IMR-90 (cell line): Measurements from ENCODE around the gene ANTXRL. TPM values are rescaled to one million over a fixed set of nuclear protein-coding genes. Genes with fewer than 3 reads are reported as not detected.

Experiments
- ATAC-seq: fragments of 200-7000 bp; cut with Tn5 transposase; 2 replicates; pipeline ENCODE4 v1.9.1; 2020; ENCODE audit warnings: low read depth, mild to moderate bottlenecking, moderate library complexity
- BruUV-seq: library from RNA; stranded (reverse); fragments of 400-500 nt; replicated peaks from 2 replicates; lab custom pipeline; 2021; lab: Mats Ljungman, UMichigan
- CTCF ChIA-PET: fragments of 300-600 bp; formaldehyde crosslinking; extraction: SDS; loops from one replicate; lab custom pipeline; 2021; ENCODE audit warnings: antibody characterized with exemption; lab: Yijun Ruan, JAX
- POLR2A ChIA-PET: fragments of 300-600 bp; sonication (Branson Sonifier 250); formaldehyde crosslinking; loops from one replicate; lab custom pipeline; 2022; ENCODE audit warnings: antibody characterized with exemption; ENCODE audit not compliant: unreplicated experiment; lab: Charles Lee
- DNase-seq: peaks from one replicate; pipeline ENCODE4 v3.0.0; 2013
- H2AFZ ChIP-seq: replicated peaks from 2 replicates; pipeline ENCODE3; 2013; ENCODE audit warnings: low read length, mild to moderate bottlenecking; ENCODE audit not compliant: poor library complexity
- H2AK5ac ChIP-seq: 2 replicates; pipeline ENCODE4 v1.6.1; 2013; ENCODE audit warnings: low read depth, low read length, inconsistent platforms
- H2AK9ac ChIP-seq: replicated peaks from 2 replicates; pipeline ENCODE3; 2013; ENCODE audit warnings: mild to moderate bottlenecking, low read depth, low read length, moderate library complexity; ENCODE audit not compliant: poor library complexity
- H2BK120ac ChIP-seq: 2 replicates; pipeline ENCODE4 v1.6.1; 2013; ENCODE audit warnings: low read depth, low read length, inconsistent platforms
- H2BK15ac ChIP-seq: 3 replicates; pipeline ENCODE4 v1.6.1; 2013; ENCODE audit warnings: low read depth, low read length, inconsistent platforms
- H2BK20ac ChIP-seq: 2 replicates; pipeline ENCODE4 v1.6.1; 2013; ENCODE audit warnings: low read depth, mild to moderate bottlenecking, inconsistent platforms, low read length, moderate library complexity
- H2BK5ac ChIP-seq: 2 replicates; pipeline ENCODE4 v1.6.1; 2013; ENCODE audit warnings: mild to moderate bottlenecking, low read depth, low read length, inconsistent platforms; ENCODE audit not compliant: poor library complexity, severe bottlenecking
- H3K14ac ChIP-seq: replicated peaks from 2 replicates; pipeline ENCODE4 v1.6.1; 2013; ENCODE audit warnings: low read depth, low read length, inconsistent platforms
- H3K18ac ChIP-seq: 2 replicates; pipeline ENCODE4 v1.6.1; 2013; ENCODE audit warnings: low read depth, low read length, control low read depth
- H3K23ac ChIP-seq: 2 replicates; pipeline ENCODE4 v1.6.1; 2013; ENCODE audit warnings: low read depth, low read length, inconsistent platforms
- H3K27ac ChIP-seq: 2 replicates; pipeline ENCODE4 v1.5.1; 2013; ENCODE audit warnings: mild to moderate bottlenecking, control low read depth, low read length; ENCODE audit not compliant: insufficient read depth
- H3K27me3 ChIP-seq: 2 replicates; pipeline ENCODE4 v1.6.1; 2013; ENCODE audit warnings: low read length; ENCODE audit not compliant: control insufficient read depth, insufficient read depth
- H3K36me3 ChIP-seq: 2 replicates; pipeline ENCODE4 v1.6.1; 2013; ENCODE audit warnings: low read length, mixed read lengths; ENCODE audit not compliant: control insufficient read depth, insufficient read depth
- H3K4ac ChIP-seq: 2 replicates; pipeline ENCODE4 v1.6.1; 2013; ENCODE audit warnings: low read depth, low read length, inconsistent platforms
- H3K4me1 ChIP-seq: 2 replicates; pipeline ENCODE4 v1.6.1; 2013; ENCODE audit warnings: low read length, mixed read lengths; ENCODE audit not compliant: control insufficient read depth, insufficient read depth
- H3K4me2 ChIP-seq: 2 replicates; pipeline ENCODE4 v1.6.1; 2013; ENCODE audit warnings: low read depth, mild to moderate bottlenecking, control low read depth, low read length, moderate library complexity
- H3K4me3 ChIP-seq: 2 replicates; pipeline ENCODE4 v1.5.1; 2013; ENCODE audit warnings: low read depth, mild to moderate bottlenecking, control low read depth, low read length, moderate library complexity; ENCODE audit not compliant: insufficient read depth
- H3K56ac ChIP-seq: 2 replicates; pipeline ENCODE4 v1.6.1; 2013; ENCODE audit warnings: low read length, inconsistent platforms; ENCODE audit not compliant: insufficient read depth; ENCODE audit errors: extremely low read depth
- H3K79me1 ChIP-seq, 2 experiments: 2 replicates each; pipeline ENCODE4 v1.6.1; 2013; ENCODE audit warnings: low read length in 2 of 2, inconsistent platforms in 1 of 2, low read depth in 1 of 2
- H3K9ac ChIP-seq: 2 replicates; pipeline ENCODE4 v1.6.1; 2013; ENCODE audit warnings: low read depth, low read length, control low read depth
- H3K9me1 ChIP-seq: 2 replicates; pipeline ENCODE4 v1.6.1; 2013; ENCODE audit warnings: low read length, inconsistent platforms; ENCODE audit not compliant: insufficient read depth
- H3K9me3 ChIP-seq: 2 replicates; pipeline ENCODE4 v1.6.1; 2013; ENCODE audit warnings: low read length; ENCODE audit not compliant: control insufficient read depth, insufficient read depth
- H4K20me1 ChIP-seq: 2 replicates; pipeline ENCODE4 v1.6.1; 2013; ENCODE audit warnings: low read length, inconsistent platforms; ENCODE audit not compliant: insufficient read depth
- H4K5ac ChIP-seq: 2 replicates; pipeline ENCODE4 v1.6.1; 2013; ENCODE audit warnings: mild to moderate bottlenecking, low read depth, low read length, control low read depth
- H4K8ac ChIP-seq, 2 experiments: 2 replicates each; pipeline ENCODE4 v1.6.1; 2013; ENCODE audit warnings: low read depth in 2 of 2, low read length in 2 of 2, control low read depth in 1 of 2, inconsistent platforms in 1 of 2
- H4K91ac ChIP-seq: 2 replicates; pipeline ENCODE4 v1.6.1; 2013; ENCODE audit warnings: low read depth, low read length, inconsistent platforms; ENCODE audit not compliant: insufficient read depth
- BHLHE40 ChIP-seq: fragments of 150-350 bp; IDR thresholded peaks from 2 replicates; pipeline ENCODE4 v1.6.1; 2016; ENCODE audit warnings: mild to moderate bottlenecking, low read depth, low read length
- CHD1 ChIP-seq: IDR thresholded peaks from 2 replicates; pipeline ENCODE4 v1.6.1; 2012; ENCODE audit warnings: low read depth, low read length, improper control_type of control experiment
- MAFK ChIP-seq: IDR thresholded peaks from 2 replicates; pipeline ENCODE4 v1.6.1; 2012; ENCODE audit warnings: low read depth, low read length, improper control_type of control experiment
- MAZ ChIP-seq: IDR thresholded peaks from 2 replicates; pipeline ENCODE4 v1.6.1; 2012; ENCODE audit warnings: low read depth, mild to moderate bottlenecking, low read length, improper control_type of control experiment, moderate library complexity, borderline replicate concordance
- MXI1 ChIP-seq: IDR thresholded peaks from 2 replicates; pipeline ENCODE4 v1.6.1; 2012; ENCODE audit warnings: low read depth, mild to moderate bottlenecking, low read length, moderate library complexity, borderline replicate concordance
- NFE2L2 ChIP-seq: fragments of 150-350 bp; IDR thresholded peaks from 2 replicates; pipeline ENCODE4 v1.6.1; 2016; ENCODE audit warnings: low read depth, mild to moderate bottlenecking, low read length
- RAD21 ChIP-seq: IDR thresholded peaks from 2 replicates; pipeline ENCODE4 v1.6.1; 2012; ENCODE audit warnings: low read length, improper control_type of control experiment
- RCOR1 ChIP-seq: IDR thresholded peaks from 2 replicates; pipeline ENCODE4 v1.6.1; 2012; ENCODE audit warnings: mild to moderate bottlenecking, low read length, improper control_type of control experiment; ENCODE audit not compliant: insufficient replicate concordance
- SMC3 ChIP-seq: fragments of 150-350 bp; IDR thresholded peaks from 2 replicates; pipeline ENCODE4 v1.6.1; 2016; ENCODE audit warnings: low read depth, mild to moderate bottlenecking, antibody characterized with exemption, low read length, moderate library complexity
- WGBS, 2 experiments: methylation state at CpG; one replicate each; pipeline versions ENCODE4 v1.1.5 to v1.1.7; 2013; ENCODE audit warnings: missing lambda C conversion rate in 2 of 2; ENCODE audit not compliant: insufficient read length in 1 of 2; ENCODE audit errors: extremely low coverage in 2 of 2; 5-methylcytosine and 5-hydroxymethylcytosine counted together
- dilution Hi-C: fragments of 300-500 bp; cut with HindIII; formaldehyde crosslinking; loops from one replicate; pipeline ENCODE4 v1.14.3; 2018; ENCODE audit warnings: low sequenced_read_pairs; ENCODE audit not compliant: unreplicated experiment
- in situ Hi-C: fragments of 300-500 bp; cut with MboI; formaldehyde crosslinking; loops from 3 replicates; pipeline ENCODE4 v1.14.3; 2019; ENCODE audit warnings: low sequenced_read_pairs, inconsistent platforms, mixed read lengths
- intact Hi-C: fragments of 100-400 bp; cut with micrococcal nuclease; formaldehyde crosslinking; loops from 2 replicates; pipeline ENCODE4 v1.10.0; 2022
- polyA plus RNA-seq, 3 experiments: library from polyadenylated mRNA; depleted of rRNA; stranded (reverse); fragments of >200 nt; gene quantifications; 2 replicates each; pipeline ENCODE4 v1.2.3, GENCODE V29; 2012; ENCODE audit warnings: low replicate concordance in 1 of 3
- total RNA-seq: library from RNA; depleted of rRNA; stranded (reverse); fragments of >200 nt; gene quantifications from 2 replicates; pipeline ENCODE4 v1.2.3, GENCODE V29; 2012
- TF ChIP-seq, protein P1 (sequence below): fragments of 150-350 bp; IDR thresholded peaks from 2 replicates; pipeline ENCODE4 v1.6.1; 2016; ENCODE audit warnings: low read depth, mild to moderate bottlenecking, low read length, moderate library complexity, borderline replicate concordance
- TF ChIP-seq, protein P2 (sequence below): fragments of 150-350 bp; IDR thresholded peaks from 2 replicates; pipeline ENCODE4 v1.6.1; 2017; ENCODE audit warnings: mild to moderate bottlenecking, antibody characterized with exemption, low read length, low read depth
- TF ChIP-seq, protein P3 (sequence below): conservative IDR thresholded peaks from 2 replicates; pipeline ENCODE4 v1.5.1; 2012; ENCODE audit warnings: mild to moderate bottlenecking, low read depth, low read length, improper control_type of control experiment

ANTXRL gene
- total and polyA plus RNA-seq, 2 of the 4 experiments (the other 2 are of a cell fraction) = not detected

DNA sequence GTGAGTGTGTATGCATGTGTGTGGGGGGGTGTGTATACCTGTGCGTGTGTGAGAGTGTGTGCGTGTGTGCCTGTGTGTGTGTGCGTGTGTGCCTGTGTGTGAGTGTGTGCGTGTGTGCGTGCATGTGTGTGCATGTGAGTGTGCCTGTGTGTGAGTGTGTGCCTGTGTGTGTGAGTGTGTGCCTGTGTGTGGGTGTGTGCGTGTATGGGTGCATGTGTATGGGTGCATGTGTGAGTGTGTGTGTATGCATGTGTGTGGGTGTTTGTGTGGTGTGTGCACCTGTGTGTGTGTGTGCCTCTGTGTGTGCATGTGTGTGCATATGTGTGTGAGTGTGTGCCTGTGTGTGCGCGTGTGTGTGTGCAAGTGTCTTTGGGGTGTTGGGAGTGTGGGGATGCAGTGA, 6.4 kb downstream of the ANTXRL start:
- Histone ChIP-seq H2BK15ac (no peak overlapping the region), H3K9me1 (peaks cover 7% of the 10 kb centered on the region; the same call in 1 of the 2 replicates), H3K23ac (no peak overlapping the region), H3K4me2 (no peak overlapping the region), H3K4me3 (no peak overlapping the region), H2BK5ac (peak overlapping the region; percentile 10), H2BK20ac (no peak overlapping the region), H2BK120ac (no peak overlapping the region), H3K4ac (no peak overlapping the region; the same call in 1 of the 2 replicates), H3K14ac (no peak overlapping the region), H3K79me1 (no peaks in the 10 kb centered on the region), H3K27ac (no peak overlapping the region), H3K9ac (no peak overlapping the region), H4K20me1 (no peaks in the 10 kb centered on the region), H3K4me1 (no peaks in the 10 kb centered on the region), H3K56ac (no peak overlapping the region), H2AFZ (peak overlapping the region; percentile 49), H4K8ac (no peak overlapping the region), H3K36me3 (no peaks in the 10 kb centered on the region), H2AK5ac (no peak overlapping the region), H3K27me3 (no peaks in the 10 kb centered on the region; the same call in 1 of the 2 replicates), H4K5ac (no peak overlapping the region), H3K18ac (no peak overlapping the region), H2AK9ac (no peak overlapping the region), H3K9me3 (no peaks in the 10 kb centered on the region), H4K91ac (no peak overlapping the region)
- in situ Hi-C loops = no loop called here
- BruUV-seq = no TSS peak
- no peak for DNase-seq
- 88% methylated on average over 6 of the region's 8 CpGs; no CpG with 5 or more reads in 1 of the 2 experiments for WGBS, 2 experiments
- dilution Hi-C loops = no loop called here
- intact Hi-C loops = no loop called here
- CTCF ChIA-PET = no interaction called here
- POLR2A ChIA-PET = no interaction called here
- TF ChIP-seq, protein P1, sequence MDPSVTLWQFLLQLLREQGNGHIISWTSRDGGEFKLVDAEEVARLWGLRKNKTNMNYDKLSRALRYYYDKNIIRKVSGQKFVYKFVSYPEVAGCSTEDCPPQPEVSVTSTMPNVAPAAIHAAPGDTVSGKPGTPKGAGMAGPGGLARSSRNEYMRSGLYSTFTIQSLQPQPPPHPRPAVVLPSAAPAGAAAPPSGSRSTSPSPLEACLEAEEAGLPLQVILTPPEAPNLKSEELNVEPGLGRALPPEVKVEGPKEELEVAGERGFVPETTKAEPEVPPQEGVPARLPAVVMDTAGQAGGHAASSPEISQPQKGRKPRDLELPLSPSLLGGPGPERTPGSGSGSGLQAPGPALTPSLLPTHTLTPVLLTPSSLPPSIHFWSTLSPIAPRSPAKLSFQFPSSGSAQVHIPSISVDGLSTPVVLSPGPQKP = no peak
- TF ChIP-seq CHD1 (no peak), NFE2L2 (no peak), RAD21 (no peak), BHLHE40 (no peak), RCOR1 (no peak), MAFK (no peak), SMC3 (no peak), MXI1 (no peak), MAZ (no peak)
- TF ChIP-seq, protein P2, sequence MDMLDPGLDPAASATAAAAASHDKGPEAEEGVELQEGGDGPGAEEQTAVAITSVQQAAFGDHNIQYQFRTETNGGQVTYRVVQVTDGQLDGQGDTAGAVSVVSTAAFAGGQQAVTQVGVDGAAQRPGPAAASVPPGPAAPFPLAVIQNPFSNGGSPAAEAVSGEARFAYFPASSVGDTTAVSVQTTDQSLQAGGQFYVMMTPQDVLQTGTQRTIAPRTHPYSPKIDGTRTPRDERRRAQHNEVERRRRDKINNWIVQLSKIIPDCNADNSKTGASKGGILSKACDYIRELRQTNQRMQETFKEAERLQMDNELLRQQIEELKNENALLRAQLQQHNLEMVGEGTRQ = no peak
- TF ChIP-seq, protein P3, sequence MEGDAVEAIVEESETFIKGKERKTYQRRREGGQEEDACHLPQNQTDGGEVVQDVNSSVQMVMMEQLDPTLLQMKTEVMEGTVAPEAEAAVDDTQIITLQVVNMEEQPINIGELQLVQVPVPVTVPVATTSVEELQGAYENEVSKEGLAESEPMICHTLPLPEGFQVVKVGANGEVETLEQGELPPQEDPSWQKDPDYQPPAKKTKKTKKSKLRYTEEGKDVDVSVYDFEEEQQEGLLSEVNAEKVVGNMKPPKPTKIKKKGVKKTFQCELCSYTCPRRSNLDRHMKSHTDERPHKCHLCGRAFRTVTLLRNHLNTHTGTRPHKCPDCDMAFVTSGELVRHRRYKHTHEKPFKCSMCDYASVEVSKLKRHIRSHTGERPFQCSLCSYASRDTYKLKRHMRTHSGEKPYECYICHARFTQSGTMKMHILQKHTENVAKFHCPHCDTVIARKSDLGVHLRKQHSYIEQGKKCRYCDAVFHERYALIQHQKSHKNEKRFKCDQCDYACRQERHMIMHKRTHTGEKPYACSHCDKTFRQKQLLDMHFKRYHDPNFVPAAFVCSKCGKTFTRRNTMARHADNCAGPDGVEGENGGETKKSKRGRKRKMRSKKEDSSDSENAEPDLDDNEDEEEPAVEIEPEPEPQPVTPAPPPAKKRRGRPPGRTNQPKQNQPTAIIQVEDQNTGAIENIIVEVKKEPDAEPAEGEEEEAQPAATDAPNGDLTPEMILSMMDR = no peak
- no peak for ATAC-seq
